Lung microvascular endothelial cell (primary cell): Measurements from ENCODE around the gene RPS15. TPM values are rescaled to one million over a fixed set of nuclear protein-coding genes. Genes with fewer than 3 reads are reported as not detected.
"Not testable (repeated sequence)": the region's sequence is repeated elsewhere in the genome, so short reads cannot be mapped to it uniquely, and the experiment has no call there.

Source experiments
- DNase-seq, 2 donors: peaks; one replicate each; pipeline versions ENCODE4 v3.0.0 to v3.0.0-alpha.2; 2010; ENCODE audit warnings: low read depth in 2 of 2
- total RNA-seq: library from RNA; depleted of rRNA; stranded (reverse); fragments of >200 nt; gene quantifications from 2 replicates; pipeline ENCODE4 v1.2.1, GENCODE V29; 2014

Gene RPS15
- total RNA-seq, 1 donor from 2014 or later, result 338 TPM

GRCh38 chr19:1418951-1419738 is 19.1 kb upstream of the RPS15 start:
- no peak for DNase-seq

GRCh38 chr19:1420085-1420484 is 18.1 kb upstream of the RPS15 start:
- not testable (repeated sequence) for DNase-seq

- no peak for DNase-seq
Measured at GRCh38 chr19:1420590-1420989, 17.6 kb upstream of the RPS15 start.

GRCh38 chr19:1421218-1421957 is 16.8 kb upstream of the RPS15 start:
- DNase-seq, result no peak

- no peak for DNase-seq
Measured at GRCh38 chr19:1421958-1422305, 16.3 kb upstream of the RPS15 start.

- peak in 1 of 2 donors; percentile 60 for DNase-seq
Measured at GRCh38 chr19:1422360-1422759, 15.8 kb upstream of the RPS15 start.

GRCh38 chr19:1422943-1423342 is 15.3 kb upstream of the RPS15 start:
- no peak for DNase-seq

GRCh38 chr19:1423436-1424191 is 14.6 kb upstream of the RPS15 start:
- DNase-seq, result no peak

GRCh38 chr19:1424192-1424955 is 13.8 kb upstream of the RPS15 start:
- DNase-seq, result no peak

- DNase-seq, result no peak
Measured at GRCh38 chr19:1425102-1425837, 12.9 kb upstream of the RPS15 start.

GRCh38 chr19:1425902-1426301 is 12.3 kb upstream of the RPS15 start:
- no peak for DNase-seq

GRCh38 chr19:1426736-1427135 is 11.5 kb upstream of the RPS15 start:
- DNase-seq, result no peak

- no peak for DNase-seq
Measured at GRCh38 chr19:1427221-1427920, 10.8 kb upstream of the RPS15 start.

- no peak for DNase-seq
Measured at GRCh38 chr19:1428738-1429391, 9.3 kb upstream of the RPS15 start.

GRCh38 chr19:1429750-1430149 is 8.4 kb upstream of the RPS15 start:
- DNase-seq, result no peak

- DNase-seq, result no peak
Measured at GRCh38 chr19:1430246-1430645, 8.0 kb upstream of the RPS15 start.

- no peak for DNase-seq
Measured at GRCh38 chr19:1431759-1432506, 6.3 kb upstream of the RPS15 start.

- DNase-seq, result no peak
Measured at GRCh38 chr19:1432507-1432887, 5.7 kb upstream of the RPS15 start.
